ENCODE data around the gene ETV3L. TPM values are rescaled to one million over a fixed set of nuclear protein-coding genes. Genes with fewer than 3 reads are reported as not detected.

ETV3L gene
- total and polyA plus RNA-seq, 2 experiments from 2014 or later = not detected

DNA sequence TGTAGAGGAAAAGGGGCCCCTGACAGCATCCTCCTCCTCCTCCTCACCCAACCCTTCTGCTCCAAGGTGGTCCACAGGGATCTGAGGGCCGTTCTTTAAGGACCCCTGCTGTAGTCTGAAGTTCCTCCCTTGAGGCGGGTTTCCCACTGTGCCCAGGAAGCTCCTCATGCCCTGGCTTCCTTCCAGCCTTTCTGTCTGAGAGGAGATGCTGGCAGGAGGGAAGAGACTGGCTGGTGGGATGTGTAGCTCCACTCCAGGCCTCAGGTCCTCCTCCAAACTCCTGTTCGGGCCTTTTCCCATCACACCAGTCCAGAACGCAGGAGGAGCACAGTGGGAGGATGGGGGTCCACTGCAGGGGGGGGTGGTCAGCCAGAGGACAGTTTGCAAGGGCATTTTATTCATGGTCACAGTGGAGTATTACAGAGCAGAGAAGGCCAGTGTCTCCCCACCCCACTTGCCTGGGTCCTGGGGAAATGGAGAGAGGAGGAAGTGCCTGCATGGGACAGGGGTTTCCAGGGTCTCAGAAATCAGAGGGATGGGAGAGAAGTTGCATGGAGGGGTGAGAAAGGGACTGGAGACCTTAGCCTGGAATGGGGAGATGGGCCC lies 7.8 kb downstream of the ETV3L start:
- Histone ChIP-seq H3K4me2 (no peak overlapping the region), H2AFZ (no peak overlapping the region), H3K4me1 (ENCODE audit: insufficient read depth) (peaks cover 12% of the 10 kb centered on the region; the same call in 1 of the 2 replicates), H3K27me3 (ENCODE audit: insufficient read depth) (no peaks in the 10 kb centered on the region), H3K79me2 (replicated peaks; ENCODE audit: insufficient read depth) (no peaks in the 10 kb centered on the region), H3K36me3 (ENCODE audit: insufficient read depth) (no peaks in the 10 kb centered on the region), H3F3A (replicated peaks; ENCODE audit: low read depth) (no peaks in the 10 kb centered on the region), H4K20me1 (replicated peaks; ENCODE audit: insufficient read depth) (no peaks in the 10 kb centered on the region), H3K9me2 (ENCODE audit: insufficient read depth) (no peaks in the 10 kb centered on the region), H3K4me3 (no peak overlapping the region), H3K27ac (ENCODE audit: low read depth) (no peak overlapping the region)
- no peak for DNase-seq (ENCODE audit: low spot score)
- Mint-ChIP-seq H3K4me3 (no peak overlapping the region), H3K4me1 (peaks cover 17% of the 10 kb centered on the region), H3K27ac (no peak overlapping the region), H3K9me3 (no peaks in the 10 kb centered on the region), H3K27me3 (ENCODE audit: insufficient read depth, low read depth, poor library complexity) (peaks cover 17% of the 10 kb centered on the region), H3K36me3 (ENCODE audit: low read depth) (no peaks in the 10 kb centered on the region; the same call in 2 of the 3 replicates)
- TF ChIP-seq REST (IDR thresholded peaks at IDR 0.05; ENCODE audit: unreplicated experiment) = no peak
- TF ChIP-seq ZNF331 (CRISPR knock-in tag; IDR thresholded peaks at IDR 0.05; ENCODE audit: low read depth) = no peak
- no peak for TF ChIP-seq POLR2AphosphoS5 (IDR thresholded peaks at IDR 0.05; ENCODE audit: low read depth)
- TF ChIP-seq JUNB (IDR thresholded peaks at IDR 0.05; ENCODE audit: unreplicated experiment) = no peak
- TF ChIP-seq ZNF114 (CRISPR knock-in tag; IDR thresholded peaks at IDR 0.05) = no peak
- TF ChIP-seq EZH2 (IDR thresholded peaks at IDR 0.05; ENCODE audit: low read depth, unreplicated experiment) = no peak
- no peak for TF ChIP-seq NANOG (IDR thresholded peaks at IDR 0.05; ENCODE audit: borderline replicate concordance)
- TF ChIP-seq STAT1 (IDR thresholded peaks at IDR 0.05; ENCODE audit: unreplicated experiment) = no peak
- TF ChIP-seq CTCF (conservative IDR thresholded peaks at IDR 0.05; ENCODE audit: low read depth in 2 of 2) = no peak
- no peak for TF ChIP-seq CREB1 (CRISPR knock-in tag; IDR thresholded peaks at IDR 0.05; ENCODE audit: low read depth)
- no peak for TF ChIP-seq EZH2phosphoT487 (IDR thresholded peaks at IDR 0.05; ENCODE audit: unreplicated experiment)
- TF ChIP-seq, protein P1, sequence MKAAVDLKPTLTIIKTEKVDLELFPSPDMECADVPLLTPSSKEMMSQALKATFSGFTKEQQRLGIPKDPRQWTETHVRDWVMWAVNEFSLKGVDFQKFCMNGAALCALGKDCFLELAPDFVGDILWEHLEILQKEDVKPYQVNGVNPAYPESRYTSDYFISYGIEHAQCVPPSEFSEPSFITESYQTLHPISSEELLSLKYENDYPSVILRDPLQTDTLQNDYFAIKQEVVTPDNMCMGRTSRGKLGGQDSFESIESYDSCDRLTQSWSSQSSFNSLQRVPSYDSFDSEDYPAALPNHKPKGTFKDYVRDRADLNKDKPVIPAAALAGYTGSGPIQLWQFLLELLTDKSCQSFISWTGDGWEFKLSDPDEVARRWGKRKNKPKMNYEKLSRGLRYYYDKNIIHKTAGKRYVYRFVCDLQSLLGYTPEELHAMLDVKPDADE (IDR thresholded peaks at IDR 0.05) = no peak
- TF ChIP-seq ZNF462 (CRISPR knock-in tag; IDR thresholded peaks at IDR 0.05) = no peak
- no peak for ATAC-seq
